SJSA1 (cell line): ENCODE results near the gene COMTD1. TPM values are rescaled to one million over a fixed set of nuclear protein-coding genes. Genes with fewer than 3 reads are reported as not detected.
"Not testable (repeated sequence)": the region's sequence is repeated elsewhere in the genome, so short reads cannot be mapped to it uniquely, and the experiment has no call there.

Experiments used
- DNase-seq, 2 experiments: peaks; one replicate each; pipeline ENCODE4 v3.0.0-alpha.2; 2015 to 2020; ENCODE audit warnings: low spot score in 2 of 2, low read depth in 1 of 2
- H3K27ac ChIP-seq: fragments of 250-450 bp; sonication (Bioruptor Pico); 2 replicates; pipeline ENCODE4 v1.5.1; 2020; ENCODE audit warnings: mild to moderate bottlenecking, moderate library complexity
- H3K27me3 ChIP-seq: fragments of 250-450 bp; sonication (Bioruptor Pico); replicated peaks from 2 replicates; pipeline ENCODE4 v1.5.1; 2020; ENCODE audit warnings: mild to moderate bottlenecking, moderate library complexity
- H3K36me3 ChIP-seq: fragments of 250-450 bp; sonication (Bioruptor Pico); 2 replicates; pipeline ENCODE4 v1.5.1; 2020; ENCODE audit warnings: mild to moderate bottlenecking
- H3K4me1 ChIP-seq: fragments of 250-450 bp; sonication (Bioruptor Pico); replicated peaks from 2 replicates; pipeline ENCODE4 v1.6.1; 2021; ENCODE audit warnings: mild to moderate bottlenecking
- H3K4me3 ChIP-seq: fragments of 250-450 bp; sonication (Bioruptor Pico); 2 replicates; pipeline ENCODE4 v1.5.1; 2020; ENCODE audit warnings: mild to moderate bottlenecking
- H3K9me3 ChIP-seq: fragments of 250-450 bp; sonication (Bioruptor Pico); replicated peaks from 2 replicates; pipeline ENCODE4 v1.5.1; 2020; ENCODE audit warnings: mild to moderate bottlenecking
- total RNA-seq: library from RNA; depleted of rRNA; stranded (reverse); fragments of >200 nt; shearing (Covaris generic); gene quantifications from 2 replicates; pipeline ENCODE4 v1.2.3, GENCODE V29; 2014

The COMTD1 gene
- total RNA-seq, 1 experiment from 2014 or later = 8.8 TPM

DNA sequence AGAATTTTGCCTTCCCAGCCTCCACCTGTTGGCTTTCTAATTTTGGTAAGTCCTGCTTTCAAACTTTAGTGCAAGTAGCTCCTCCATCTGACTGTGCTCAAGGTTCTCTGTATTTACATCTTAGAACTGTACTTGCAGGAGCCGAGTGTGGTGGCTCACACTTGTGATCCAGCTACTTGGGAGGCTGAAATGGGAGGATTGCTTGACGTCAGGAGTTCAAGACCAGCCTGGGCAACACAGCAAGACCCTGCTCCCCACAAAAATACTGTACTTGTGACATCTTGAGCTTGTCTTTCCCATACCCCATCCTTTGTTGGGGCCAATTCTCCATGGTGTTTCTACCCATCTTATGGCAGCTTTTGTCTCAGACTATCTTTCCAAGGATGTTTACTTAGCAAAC is 29.8 kb downstream of the COMTD1 start:
- Histone ChIP-seq H3K9me3 (no peaks in the 10 kb centered on the region), H3K36me3 (peaks cover 5% of the 10 kb centered on the region), H3K27me3 (no peaks in the 10 kb centered on the region), H3K4me3 (no peak overlapping the region), H3K27ac (no peak overlapping the region), H3K4me1 (peaks cover 12% of the 10 kb centered on the region; the same call in 1 of the 2 replicates)
- no peak for DNase-seq

DNA sequence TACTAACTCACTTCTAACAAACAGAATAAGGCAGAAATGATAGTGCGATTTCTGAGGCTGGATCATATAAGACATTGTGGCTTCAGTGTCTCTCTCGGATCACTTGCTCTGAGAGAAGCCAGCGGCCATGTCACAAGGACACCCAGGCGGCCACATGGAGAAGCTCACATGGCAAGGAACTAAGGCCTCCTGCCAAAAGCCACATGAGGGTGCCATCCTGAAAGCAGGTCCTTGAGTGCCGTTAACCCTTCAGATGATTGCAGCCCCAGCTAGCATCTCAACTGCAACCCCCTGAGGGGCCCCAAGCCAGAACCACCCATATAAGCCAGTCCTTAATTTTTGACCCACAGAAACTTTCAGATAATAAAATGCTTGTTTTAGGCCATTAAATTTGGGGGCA is 32.0 kb downstream of the COMTD1 start:
- Histone ChIP-seq H3K4me1 (0 out of 2 replicates have a peak, but pooled peaks cover 5% of the 10 kb centered on the region), H3K27me3 (no peaks in the 10 kb centered on the region), H3K36me3 (no peaks in the 10 kb centered on the region), H3K4me3 (no peak overlapping the region), H3K9me3 (no peaks in the 10 kb centered on the region), H3K27ac (no peak overlapping the region)
- no peak for DNase-seq

DNA sequence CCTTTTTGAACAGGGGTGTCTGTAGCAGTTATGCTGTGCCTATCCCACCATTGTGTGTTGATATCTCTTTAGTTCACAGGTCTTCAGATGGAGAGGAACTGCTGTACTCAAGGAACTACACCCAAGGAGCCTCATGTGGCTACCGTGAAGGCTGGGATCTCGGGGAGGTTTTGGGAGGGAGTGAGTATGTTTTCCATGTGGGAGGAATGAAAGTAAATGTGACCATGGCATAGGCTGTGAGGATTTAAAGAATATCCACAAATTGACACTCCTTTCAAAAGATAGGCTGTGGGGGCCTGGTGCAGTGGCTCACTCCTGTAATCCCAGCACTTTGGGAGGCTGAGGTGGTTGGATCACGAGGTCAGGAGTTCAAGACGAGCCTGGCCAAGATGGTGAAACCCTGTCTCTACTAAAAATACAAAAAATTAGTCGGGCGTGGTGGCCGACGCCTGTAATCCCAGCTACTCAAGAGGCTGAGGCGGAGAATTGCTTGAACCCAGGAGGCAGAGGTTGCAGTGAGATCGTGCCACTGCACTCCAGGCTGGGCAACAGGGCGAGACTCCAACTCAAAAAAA is 32.6 kb downstream of the COMTD1 start:
- not testable (repeated sequence) for H3K36me3 ChIP-seq, H3K27me3 ChIP-seq, H3K4me1 ChIP-seq, H3K9me3 ChIP-seq, H3K4me3 ChIP-seq, DNase-seq, H3K27ac ChIP-seq

DNA sequence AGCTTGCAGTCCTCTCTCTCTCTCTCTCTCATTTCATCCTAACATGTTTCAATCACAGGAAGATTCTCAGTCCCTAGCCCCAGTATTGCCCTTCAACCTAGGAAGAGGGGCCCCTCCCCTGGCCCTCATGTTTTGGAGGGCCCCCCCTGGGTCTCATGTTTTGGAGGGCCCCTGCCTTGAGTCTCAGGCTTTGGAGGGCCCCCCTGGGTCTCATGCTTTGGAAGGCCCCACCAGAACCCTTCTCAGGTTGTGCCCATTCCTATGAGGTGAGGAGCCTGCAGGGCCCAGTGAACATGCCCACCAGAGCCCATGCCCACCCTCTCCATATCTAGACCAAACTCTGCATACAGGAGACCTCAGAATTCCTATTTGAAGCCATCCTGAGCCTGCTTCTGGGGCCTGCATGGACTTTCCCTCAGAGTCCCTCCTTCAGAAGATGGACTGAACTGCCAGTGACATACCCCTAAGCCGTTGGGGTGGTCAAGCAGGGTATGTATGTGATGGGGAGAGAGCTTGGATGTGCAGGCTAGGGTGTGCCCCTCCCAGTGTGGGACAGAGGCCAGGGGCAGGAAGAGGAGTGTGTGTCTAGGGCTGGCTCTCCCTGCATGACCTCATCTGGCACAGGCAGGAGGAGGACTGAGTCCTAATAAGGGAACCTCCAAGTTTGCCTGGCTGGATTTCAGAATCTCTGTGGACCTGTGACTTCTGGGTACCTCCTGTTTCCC is 33.3 kb downstream of the COMTD1 start:
- H3K9me3 ChIP-seq = no peaks in the 10 kb centered on the region
- no peaks in the 10 kb centered on the region for H3K27me3 ChIP-seq
- no peak overlapping the region for H3K4me3 ChIP-seq
- H3K36me3 ChIP-seq = no peaks in the 10 kb centered on the region
- H3K27ac ChIP-seq = no peak overlapping the region
- no peak for DNase-seq
- H3K4me1 ChIP-seq = 0 out of 2 replicates have a peak, but pooled peaks cover 5% of the 10 kb centered on the region

DNA sequence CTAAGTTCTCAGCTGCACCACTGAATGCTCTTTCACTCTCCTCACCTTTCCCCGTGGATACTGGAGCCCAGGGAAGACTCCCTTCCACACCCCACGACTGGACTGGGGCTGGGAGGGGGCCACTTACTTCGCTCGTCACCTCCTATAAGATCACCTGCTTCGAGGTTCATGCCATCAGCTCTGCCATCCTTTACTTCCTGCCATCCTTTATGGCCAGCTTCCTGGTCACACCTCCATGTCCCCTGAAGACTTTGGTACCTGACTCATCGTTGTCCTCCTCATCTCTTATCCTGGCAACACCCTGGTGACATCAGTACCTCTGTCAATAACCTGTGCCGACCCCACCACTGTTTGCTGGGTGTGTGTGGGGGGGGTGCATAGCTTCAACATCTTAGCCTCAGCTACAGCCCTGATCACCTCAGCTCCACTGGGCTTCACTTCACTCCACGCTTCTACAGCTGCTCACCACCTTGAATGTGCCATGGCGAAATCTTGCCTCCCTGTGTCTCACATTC is 33.9 kb downstream of the COMTD1 start:
- H3K9me3 ChIP-seq = no peaks in the 10 kb centered on the region
- no peaks in the 10 kb centered on the region for H3K36me3 ChIP-seq
- H3K4me1 ChIP-seq = 0 out of 2 replicates have a peak, but pooled peaks cover 5% of the 10 kb centered on the region
- H3K4me3 ChIP-seq = no peak overlapping the region
- no peak for DNase-seq
- H3K27ac ChIP-seq = no peak overlapping the region
- H3K27me3 ChIP-seq = no peaks in the 10 kb centered on the region

DNA sequence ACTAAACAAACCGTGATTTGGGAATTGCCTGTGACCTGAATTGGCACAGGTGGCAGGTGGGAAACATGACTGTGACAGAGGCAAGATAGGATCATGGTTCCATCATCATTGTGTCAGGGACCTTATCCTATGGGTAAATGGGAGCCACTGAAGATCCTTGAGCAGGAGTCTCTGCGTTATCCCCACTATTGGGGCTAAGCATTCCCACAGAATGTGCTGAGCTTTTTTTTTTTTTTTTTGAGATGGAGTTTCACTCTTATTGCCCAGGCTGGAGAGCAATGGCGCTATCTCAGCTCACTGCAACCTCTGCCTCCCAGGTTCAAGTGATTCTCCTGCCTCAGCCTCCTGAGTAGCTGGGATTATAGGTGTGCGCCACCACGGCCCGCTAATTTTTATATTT is 35.8 kb downstream of the COMTD1 start:
- not testable (repeated sequence) for H3K27ac ChIP-seq, H3K4me3 ChIP-seq, DNase-seq, H3K9me3 ChIP-seq, H3K27me3 ChIP-seq, H3K36me3 ChIP-seq
- H3K4me1 ChIP-seq = peaks cover 15% of the 10 kb centered on the region

DNA sequence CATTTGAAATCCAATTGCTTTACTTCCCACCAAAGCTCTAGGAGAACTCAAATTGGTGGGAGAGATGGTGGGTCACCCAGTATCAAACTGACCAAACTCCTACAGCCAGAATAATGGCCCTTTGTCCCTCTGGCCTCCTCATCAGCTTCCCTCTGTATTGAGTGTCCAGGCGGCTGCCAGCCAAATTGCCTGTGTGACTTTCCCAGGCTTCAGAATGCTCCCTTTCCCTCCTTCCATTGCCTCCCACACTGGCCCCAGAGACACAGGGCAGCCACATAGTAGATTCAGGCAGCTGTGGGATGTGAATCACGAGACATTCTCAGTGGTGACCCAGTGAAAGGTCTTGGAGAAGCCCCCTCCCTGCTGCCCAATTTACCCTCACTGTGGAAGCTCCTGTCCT is 37.9 kb downstream of the COMTD1 start:
- no peak overlapping the region for H3K4me3 ChIP-seq
- no peak overlapping the region for H3K27ac ChIP-seq
- H3K9me3 ChIP-seq = no peaks in the 10 kb centered on the region
- no peaks in the 10 kb centered on the region for H3K36me3 ChIP-seq
- no peak for DNase-seq
- no peaks in the 10 kb centered on the region for H3K27me3 ChIP-seq
- peaks cover 17% of the 10 kb centered on the region for H3K4me1 ChIP-seq

DNA sequence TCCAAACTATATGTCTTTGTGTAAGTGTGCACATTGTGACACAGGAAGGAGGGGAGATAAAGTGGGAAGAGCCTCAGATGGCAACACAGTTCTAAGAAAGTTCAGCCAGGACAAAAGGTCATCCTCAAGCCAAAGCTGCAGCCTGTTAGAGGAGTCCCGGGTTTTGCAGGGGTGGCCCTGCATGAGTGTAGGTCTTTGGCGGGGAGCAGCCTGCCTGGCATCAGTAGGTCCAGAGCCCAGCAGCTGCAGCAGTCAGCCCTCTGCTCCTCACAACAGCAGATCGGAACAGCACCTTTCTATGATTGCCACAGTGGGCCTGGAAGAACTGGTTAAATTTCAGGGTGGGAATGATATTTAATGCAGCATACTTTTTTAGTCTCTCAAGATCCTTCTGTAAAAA is 38.7 kb downstream of the COMTD1 start:
- no peaks in the 10 kb centered on the region for H3K9me3 ChIP-seq
- DNase-seq = no peak
- peaks cover 16% of the 10 kb centered on the region for H3K4me1 ChIP-seq
- H3K27me3 ChIP-seq = no peaks in the 10 kb centered on the region
- H3K27ac ChIP-seq = no peak overlapping the region
- H3K4me3 ChIP-seq = no peak overlapping the region
- no peaks in the 10 kb centered on the region for H3K36me3 ChIP-seq

DNA sequence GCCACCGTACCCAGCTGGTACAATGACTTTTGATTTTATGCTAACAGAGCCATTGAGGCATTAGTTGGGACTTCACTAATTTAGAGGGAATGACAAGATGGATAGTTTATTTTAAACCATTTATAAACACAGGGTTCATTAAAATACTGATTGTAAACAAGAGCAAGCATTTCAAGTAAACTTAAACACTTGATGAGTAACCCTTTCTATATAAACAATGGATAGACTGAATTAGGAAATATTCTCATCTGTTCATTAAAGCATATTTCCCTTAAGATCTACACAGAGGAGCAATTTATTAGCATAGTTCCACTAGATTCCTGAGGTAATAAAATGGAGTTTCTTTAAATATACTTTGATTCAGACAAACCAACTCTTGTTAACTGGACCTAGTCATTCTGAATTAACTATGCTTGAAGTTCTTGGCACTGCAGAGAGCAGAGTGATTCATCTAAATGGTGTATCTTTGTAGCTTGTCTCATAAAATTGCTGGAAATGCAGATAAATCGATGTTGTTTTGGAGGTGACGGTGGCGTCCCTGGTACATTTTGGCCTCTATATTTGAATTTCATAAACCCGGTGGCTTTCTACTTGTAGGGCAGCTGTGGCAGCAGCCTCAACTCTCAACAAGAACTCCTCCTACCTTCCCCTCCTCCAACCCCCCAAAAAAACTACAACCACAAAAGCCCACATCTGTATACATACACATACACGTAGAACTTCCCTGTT is 40.6 kb downstream of the COMTD1 start:
- Histone ChIP-seq H3K36me3 (no peaks in the 10 kb centered on the region), H3K27ac (peak overlapping the region; percentile 18; the same call in 1 of the 2 replicates), H3K9me3 (no peaks in the 10 kb centered on the region), H3K27me3 (no peaks in the 10 kb centered on the region), H3K4me1 (peaks cover 21% of the 10 kb centered on the region), H3K4me3 (no peak overlapping the region)
- DNase-seq = peak in 1 of 2 experiments; percentile 50

DNA sequence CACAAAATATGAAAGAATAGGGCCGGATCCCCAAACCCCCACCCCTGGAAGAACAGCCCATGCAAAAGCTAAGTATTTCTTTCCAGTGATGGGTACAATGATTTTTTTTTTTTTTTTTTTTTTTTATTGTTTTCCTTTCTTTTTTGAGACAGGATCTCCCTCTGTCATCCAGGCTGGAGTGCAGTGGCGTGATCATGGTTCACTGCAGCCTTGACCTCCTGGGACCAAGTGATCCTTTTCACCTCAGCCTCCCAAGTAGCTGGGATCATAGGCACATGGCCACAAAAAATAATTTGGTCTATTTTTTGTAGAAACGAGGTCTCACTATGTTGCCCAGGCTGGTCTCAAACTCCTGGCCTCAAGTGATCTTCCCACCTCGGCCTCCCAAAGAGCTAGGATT is 41.1 kb downstream of the COMTD1 start:
- peaks cover 21% of the 10 kb centered on the region for H3K4me1 ChIP-seq
- not testable (repeated sequence) for H3K27me3 ChIP-seq, DNase-seq, H3K27ac ChIP-seq, H3K9me3 ChIP-seq, H3K36me3 ChIP-seq, H3K4me3 ChIP-seq

DNA sequence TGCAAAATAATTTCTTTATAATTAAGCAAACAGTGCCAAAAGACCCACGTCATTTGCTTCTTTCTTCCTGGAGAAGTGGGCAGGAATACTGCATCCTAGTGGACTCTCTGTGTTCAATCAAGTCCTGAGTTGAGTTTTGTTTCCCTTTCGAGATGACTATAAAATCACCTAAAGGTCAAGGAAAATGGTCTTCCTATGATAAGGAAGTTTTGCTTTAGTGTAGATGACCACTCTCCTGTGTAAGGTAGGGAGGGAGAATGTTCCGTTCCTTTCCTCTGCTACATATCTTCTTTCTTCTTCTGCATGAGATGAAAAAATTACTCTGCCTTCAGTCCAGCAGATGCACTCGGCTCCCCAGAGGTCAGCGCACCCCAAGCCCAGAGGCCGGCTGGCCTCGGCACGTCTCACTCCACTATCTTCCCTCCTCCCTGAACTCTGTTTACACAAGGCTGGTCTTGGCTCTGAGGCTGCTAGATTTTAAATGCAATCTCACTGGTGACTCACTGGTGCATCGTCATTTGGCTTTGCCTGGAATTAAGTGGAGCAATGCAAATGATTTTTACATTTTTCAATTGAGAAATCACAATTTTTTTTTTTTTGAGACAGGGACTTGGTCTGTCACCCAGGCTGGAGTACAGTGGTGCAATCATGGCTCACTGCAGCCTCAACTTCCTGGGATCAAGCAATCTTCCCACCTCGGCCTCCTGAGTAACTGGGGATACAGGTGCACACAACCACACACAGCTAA is 43.8 kb downstream of the COMTD1 start:
- 0 out of 2 replicates have a peak, but pooled peaks cover 2% of the 10 kb centered on the region for H3K9me3 ChIP-seq
- no peaks in the 10 kb centered on the region for H3K27me3 ChIP-seq
- H3K27ac ChIP-seq = no peak overlapping the region
- peak; percentile 54 to 60 for DNase-seq
- H3K4me1 ChIP-seq = peaks cover 25% of the 10 kb centered on the region
- H3K36me3 ChIP-seq = peaks cover 2% of the 10 kb centered on the region; the same call in 1 of the 2 replicates
- no peak overlapping the region for H3K4me3 ChIP-seq

DNA sequence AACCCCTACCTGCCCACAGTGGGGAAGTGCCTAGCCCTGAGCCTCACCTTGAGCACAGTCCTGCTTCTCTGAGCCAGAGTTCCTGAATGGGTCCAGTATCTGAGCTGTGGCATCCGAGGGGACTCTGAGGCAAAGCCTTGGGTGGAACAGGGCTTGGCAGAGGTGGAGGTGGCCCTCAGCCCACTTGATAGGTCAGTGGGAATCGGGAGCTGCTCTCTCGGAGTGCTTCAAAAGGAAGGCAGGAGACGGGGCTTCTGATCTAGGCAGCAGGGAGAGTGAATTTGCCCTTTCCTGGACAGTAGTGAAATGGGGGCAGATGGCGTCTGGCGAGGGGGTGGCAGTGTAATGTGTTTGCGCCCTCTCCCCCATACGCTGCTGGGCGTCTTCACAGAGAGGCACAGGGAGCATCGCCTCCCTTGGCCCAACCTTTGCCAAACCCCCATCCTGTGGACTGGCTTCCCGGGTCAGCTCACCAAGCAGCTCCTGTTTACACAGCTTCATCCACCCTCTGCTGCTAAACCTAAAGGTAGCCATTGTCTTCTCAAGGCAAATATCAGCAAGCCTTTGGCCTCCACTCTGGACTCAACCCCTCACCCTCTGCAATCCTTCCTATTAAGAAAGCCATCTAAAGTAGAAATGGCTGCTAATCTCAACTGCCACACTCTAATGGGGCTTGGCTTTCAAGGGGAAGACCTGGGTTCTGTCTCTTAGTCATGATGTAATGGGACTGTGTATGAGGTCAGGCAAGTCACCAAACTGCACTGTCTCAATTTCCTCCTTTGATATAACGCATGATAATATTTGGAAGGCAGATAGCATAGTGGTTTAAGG is 46.3 kb downstream of the COMTD1 start:
- peaks cover 20% of the 10 kb centered on the region for H3K4me1 ChIP-seq
- H3K4me3 ChIP-seq = no peak overlapping the region
- peaks cover 2% of the 10 kb centered on the region; the same call in 1 of the 2 replicates for H3K36me3 ChIP-seq
- H3K27ac ChIP-seq = no peak overlapping the region
- no peak for DNase-seq
- H3K27me3 ChIP-seq = no peaks in the 10 kb centered on the region
- H3K9me3 ChIP-seq = 0 out of 2 replicates have a peak, but pooled peaks cover 2% of the 10 kb centered on the region

DNA sequence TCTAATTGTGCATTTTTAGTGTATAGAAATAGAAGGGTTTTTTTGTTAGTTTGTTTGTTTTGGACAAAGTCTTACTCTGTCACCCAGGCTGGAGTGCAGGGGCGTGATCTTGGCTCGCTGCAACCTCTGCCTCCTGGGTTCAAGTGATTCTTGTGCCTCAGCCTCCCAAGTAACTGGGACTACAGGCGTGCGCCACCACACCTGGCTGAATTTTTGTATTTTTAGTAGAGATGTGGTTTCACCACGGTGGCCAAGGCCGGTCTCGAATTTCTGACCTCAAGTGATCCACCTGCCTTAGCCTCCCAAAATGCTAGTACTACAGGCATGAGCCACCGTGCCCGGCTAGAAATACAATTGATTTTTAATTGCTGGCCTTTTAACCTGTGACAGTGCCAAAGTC is 47.2 kb downstream of the COMTD1 start:
- not testable (repeated sequence) for H3K9me3 ChIP-seq, H3K36me3 ChIP-seq, H3K27me3 ChIP-seq, DNase-seq, H3K27ac ChIP-seq, H3K4me3 ChIP-seq
- H3K4me1 ChIP-seq = peaks cover 20% of the 10 kb centered on the region
